Mesenteric fat pad (tissue), 1 donor: ENCODE measurements around the gene MSLN. TPM values are rescaled to one million over a fixed set of nuclear protein-coding genes. Genes with fewer than 3 reads are reported as not detected.
"Not testable (repeated sequence)": the region's sequence is repeated elsewhere in the genome, so short reads cannot be mapped to it uniquely, and the experiment has no call there.

Experiments used
- DNase-seq: peaks from one replicate; pipeline ENCODE4 v3.0.0-alpha.2; 2020; ENCODE audit warnings: low spot score
- total RNA-seq: library from RNA; stranded (reverse); fragmentation: NEBNext Ultra II Directional; extraction: Animal tissue kit (Norgen Biotek cat#: 25700); gene quantifications from one replicate; pipeline ENCODE4 v1.2.1, GENCODE V29; 2021
- donor health status: DM: yes; HTN: yes; CAD: no.

The MSLN gene
- total RNA-seq, 1 donor from 2014 or later, result not detected

DNA sequence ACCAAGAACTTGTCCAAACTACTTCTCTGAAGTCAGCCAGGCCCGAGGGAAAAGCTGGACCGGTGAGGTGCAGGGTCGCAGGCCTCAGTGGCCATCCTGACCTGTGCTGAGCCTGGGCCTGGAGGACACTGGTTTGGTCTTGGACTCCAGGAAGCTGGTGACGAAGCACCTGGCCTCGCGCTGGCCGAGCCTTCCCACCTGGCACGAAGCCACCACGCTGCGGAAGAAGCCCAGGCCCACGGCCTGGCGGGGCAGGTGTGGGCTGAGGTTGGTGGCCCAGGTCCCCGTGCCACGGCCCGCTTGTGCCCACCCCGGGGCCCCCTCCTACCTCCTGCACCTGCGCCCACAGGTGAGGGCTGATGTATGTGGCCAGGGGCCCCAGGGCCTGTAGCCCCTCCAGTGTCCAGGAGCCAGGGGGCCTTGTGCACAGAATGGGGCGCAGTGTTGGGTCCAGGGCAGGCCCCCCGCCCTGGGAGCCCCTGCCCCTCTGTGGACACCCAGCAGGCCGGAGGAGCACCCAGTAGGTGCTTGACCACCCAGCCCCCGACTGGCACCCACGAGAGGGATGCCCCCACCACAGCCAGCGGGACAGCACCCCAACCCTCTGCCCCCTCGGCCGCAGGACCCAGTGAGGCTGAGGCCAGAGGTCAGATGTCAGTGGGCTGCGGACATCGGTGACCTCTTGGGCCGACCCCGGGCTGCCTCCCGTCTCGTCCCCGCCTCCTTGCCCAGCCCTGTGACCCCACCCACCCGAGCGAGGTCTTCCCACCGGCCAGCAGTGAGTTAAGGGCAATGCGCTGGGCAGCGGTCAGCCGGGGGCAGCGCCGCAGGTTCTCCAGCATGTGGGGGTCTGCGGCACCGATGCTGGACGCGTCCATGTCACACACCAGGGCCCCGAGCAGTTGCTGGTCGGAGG lies 13.8 kb downstream of the MSLN start:
- DNase-seq, result no peak

DNA sequence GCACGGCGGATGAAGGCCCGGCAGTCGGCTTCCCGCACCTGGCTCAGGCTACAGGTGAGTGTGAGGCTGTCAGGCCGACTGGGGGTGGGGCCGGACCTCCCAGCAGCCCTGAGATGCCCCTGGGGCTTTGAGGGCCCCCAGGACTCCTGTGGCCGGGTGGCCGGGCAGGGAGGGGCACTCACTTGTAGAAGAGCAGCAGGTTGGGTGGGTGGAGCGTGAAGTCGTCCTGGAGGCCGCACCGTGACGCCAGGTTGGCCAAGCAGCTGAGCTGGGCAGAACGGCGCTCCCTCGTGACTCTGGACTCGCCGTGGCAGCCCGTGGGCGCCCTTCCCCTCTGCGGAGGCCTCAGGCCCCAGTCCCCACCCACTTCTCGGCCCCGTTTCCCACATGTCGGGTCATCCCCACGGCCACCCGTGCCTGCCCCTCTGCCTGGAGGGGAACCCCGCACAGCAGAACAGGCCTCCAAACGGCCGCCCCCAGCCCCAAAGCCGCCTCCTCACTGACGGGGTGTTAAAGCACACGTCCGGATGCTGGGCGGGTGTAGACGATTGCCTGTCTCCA lies 14.8 kb downstream of the MSLN start:
- DNase-seq, result no peak

DNA sequence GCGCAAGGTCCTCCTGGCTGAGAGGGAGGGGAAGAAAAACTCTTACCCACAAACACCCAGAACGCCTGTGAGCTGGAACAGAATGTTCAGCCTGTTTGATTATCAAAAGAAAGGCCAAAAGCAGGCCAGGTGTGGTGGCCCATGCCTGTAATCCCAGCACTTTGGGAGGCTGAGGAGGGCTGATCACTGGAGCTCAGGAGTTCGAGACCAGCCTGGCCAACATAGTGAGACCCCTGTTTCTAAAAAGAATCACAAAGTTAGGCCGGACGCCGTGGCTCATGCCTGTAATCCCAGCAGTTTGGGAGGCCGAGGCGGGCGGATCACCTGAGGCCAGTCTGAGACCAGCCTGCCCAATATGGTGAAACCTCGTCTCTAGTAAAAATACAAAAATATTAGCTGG lies 15.8 kb downstream of the MSLN start:
- not testable (repeated sequence) for DNase-seq

DNA sequence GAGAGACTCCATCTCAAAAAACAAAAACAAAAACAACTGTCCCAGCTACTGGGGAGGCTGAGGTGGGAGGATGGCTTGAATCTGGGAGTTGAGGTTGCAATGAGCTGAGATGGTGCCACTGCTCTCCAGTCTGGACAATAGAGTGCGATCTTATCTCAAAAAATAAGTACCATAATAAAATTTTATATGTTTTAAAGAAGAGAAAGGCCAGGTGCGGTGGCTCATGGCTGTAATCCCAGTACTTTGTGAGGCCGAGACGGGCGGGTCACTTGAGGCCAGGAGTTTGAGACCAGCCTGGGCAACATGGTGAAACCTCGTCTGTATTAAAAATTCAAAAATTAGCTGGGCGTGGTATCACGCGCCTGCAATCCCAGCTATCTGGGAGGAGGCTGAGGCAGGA lies 16.3 kb downstream of the MSLN start:
- DNase-seq, result no peak

DNA sequence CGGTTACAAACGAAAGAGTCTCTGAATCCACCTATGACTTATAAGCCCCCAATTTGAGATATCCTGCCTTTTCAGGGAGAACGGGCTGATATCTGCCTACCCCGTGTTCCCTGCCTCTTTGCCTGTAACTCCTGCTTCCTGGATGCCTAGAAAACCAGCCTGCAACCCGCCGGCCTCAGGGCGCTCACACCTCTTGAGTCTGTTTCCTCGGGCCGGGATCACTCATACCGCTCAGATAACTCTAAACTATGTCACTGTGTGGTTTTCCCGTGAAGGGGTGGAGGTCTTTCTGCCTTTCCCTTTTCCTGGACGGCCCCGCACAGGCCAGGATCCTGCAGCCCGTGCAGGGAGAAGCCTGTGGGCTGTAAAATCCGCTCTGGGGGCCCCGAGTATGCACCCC lies 17.3 kb downstream of the MSLN start:
- DNase-seq, result no peak

DNA sequence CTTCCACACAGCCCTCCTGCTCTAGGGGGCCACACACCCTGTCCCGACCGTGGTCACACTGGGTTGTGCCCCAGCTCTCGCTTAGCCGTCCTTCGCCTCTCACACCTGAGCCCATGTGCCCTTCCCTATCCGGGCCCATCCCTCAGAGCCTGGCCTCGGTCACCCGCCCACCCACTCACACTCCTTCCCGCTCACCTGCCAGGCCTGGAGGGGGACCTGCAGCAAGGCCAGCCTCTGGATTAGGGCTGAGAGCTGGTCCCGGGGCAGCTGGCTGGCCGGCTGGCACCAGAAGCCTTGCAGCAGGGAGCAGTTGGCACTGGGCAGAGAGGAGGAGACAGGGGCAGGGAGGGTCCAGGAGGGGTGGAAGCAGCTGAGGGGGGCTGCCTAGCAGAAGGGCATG lies 17.9 kb downstream of the MSLN start:
- DNase-seq, result no peak

DNA sequence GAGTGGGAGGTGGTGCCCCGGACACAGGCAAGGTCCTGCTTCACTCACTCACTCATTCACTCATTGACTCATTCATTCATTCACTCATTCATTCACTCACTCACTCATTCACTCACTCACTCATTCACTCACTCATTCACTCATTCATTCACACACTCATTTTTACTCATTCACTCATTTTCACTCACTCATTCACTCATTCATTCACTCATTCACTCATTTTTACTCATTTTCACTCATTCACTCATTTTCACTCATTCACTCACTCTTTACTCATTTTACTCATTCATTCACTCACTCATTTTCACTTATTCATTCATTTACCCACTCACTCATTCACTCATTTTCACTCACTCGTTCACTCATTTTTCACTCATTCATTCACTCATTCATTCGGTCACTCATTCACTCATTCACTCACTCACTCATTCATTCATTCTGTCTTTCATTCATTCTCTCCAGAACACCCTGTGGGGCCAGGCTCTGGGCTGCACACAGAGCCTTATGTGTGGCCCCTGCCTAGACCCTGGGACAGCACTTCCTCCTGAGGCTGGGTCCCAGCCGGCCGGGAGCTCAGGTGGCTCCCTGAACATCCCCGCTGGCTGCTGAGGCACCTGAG lies 18.5 kb downstream of the MSLN start:
- DNase-seq, result no peak

DNA sequence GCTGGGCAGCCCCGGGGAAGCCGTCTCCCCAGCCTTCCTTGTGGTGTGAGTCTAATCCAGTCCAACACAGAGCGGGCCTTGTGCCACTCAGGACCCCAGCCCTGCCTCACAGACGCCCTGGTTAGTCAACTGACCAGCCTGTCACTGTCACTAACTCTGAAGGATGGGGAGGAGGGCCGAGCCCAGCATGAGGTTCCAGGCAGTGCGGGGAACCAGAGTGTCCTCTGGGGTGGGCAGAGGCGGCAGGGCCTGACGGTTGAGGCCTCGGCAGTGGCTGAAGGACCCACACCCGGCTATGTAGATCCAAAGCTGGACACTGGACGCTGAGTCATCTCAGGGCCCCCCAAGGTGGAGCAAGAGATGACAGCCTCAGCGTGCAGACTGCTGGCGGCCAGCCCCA lies 19.0 kb downstream of the MSLN start:
- no peak for DNase-seq

DNA sequence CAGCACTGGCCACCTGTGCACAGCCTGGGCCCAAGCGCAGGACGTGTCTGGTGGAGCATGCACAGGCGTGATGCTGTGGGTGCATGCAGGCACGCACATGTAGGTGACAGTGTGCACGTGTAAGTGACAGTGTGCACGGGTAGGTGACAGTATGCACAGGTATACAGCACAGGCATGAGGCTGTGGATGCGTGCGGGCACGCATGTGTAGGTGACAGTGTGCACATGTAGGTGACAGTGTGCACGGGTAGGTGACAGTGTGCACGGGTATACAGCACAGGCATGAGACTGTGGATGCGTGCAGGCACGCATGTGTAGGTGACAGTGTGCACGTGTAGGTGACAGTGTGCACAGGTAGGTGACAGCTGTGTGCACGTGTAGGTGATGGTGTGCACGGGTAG lies 19.8 kb downstream of the MSLN start:
- DNase-seq, result no peak

DNA sequence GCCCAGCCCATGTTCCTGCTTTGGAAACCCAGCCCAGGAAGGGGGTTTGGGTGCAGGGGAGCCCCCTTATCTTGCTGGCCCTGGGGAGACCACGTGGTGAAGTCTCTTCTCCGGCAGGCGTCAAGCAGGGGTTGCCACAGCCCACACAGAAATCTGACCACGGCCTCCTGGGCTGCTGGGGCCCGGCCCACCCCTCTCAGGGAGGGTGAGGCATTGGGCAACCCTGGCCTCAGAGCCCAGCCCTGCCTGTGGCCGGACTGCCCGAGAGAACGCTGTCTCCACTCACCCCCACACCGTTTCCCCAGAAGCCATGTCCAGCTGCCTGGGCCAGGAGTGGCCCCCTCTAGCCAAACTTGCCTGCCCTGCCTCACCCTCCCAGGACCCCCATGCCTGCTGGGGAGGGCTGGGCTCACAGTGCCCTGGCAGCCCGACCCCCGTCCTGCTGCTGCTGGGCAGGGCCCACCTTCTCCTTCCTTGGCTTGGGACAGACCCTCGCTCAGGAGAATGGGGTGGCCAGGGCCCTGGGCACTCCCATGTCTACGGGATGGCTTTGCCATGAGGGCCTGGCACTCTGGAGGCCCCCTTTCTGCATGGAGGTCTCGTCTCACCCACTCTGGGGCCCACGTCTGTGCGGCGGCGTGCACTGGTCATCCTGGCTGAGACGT lies 20.9 kb downstream of the MSLN start:
- no peak for DNase-seq

DNA sequence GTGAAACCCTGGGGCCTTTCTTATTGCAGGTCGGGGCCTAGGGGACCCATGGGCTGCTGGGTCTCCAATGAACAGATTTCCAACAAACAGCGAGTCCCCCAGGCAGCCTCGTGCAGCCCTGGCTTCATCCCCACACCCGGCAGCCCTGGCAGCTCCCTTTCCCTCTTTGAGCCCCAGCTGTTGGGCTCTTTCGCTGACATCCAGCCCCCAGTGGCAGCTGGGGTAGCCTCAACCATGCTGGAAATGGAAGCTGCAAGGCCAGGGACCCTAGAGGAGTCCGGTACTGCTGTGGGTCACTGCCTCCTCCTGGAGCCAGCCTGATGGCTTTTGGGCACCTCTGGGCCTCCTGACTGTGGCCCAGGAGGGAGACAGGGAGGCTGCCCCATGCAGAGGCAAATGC lies 21.7 kb downstream of the MSLN start:
- no peak for DNase-seq

DNA sequence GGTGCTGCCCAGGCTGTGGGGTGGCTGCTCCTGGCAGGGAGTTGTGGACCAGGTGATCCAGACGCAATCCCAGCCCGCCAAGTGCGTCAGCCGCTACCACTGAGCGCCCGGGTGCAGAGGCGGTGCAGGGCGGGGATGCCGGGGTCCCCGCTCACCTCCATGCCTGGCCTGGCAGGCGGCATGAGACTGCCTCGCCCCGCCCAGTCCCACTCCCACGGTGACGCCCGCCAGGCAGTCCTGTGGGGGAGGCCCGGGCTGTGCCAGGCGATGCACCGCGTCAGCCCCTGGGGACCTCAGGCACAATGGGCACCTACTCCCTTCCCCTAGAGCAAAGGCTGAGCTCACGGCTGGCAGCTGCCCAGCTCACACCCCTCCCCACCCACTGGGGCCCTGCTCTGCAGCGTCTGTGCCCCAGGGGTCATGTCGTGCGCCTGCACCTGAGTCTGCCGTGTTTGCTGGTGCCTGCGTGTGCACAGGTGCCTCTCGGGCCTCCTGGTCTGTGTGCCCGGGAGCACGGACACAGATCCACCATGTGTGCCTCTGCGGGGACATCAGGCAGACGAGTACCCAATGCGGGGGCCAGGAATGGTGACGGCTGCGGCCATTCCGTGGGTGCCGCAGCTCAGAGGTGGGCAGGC lies 22.4 kb downstream of the MSLN start:
- DNase-seq, result no peak

DNA sequence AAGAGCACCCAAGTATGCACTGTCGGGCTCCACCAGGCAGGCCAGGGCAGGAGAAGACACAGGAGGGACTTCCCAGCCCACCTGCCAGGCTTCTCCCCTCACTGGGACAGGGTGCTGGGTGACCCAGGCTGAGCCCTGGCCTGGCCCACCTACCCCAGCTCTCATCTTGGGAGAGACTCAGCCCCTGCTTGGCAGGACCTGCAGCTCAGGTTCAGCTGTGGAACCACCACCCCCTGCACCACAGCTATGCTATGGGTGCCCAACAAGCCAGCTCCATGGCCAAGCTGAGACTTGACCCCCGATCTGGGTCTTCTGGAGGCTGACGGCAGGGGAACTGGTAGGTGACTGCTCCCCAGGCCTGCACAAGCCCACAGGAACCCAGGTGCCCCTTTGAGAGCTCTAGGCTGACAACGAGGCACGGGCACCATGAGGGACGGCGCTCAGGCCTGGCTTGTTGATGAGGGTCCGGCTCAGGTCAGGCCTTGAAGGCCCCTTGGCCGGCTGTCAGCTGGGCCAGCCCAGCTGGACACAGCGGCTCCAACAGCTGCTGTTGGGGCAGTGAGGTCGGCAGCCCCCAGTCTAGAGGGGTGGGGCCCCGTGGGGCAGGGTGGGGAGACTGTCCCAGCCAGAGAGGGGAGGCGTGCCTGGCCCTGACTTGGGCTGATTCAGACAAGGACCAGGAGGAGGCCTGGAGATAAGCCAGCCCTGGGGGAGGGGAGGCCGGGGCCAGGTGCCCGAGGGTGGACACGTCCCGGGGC lies 23.0 kb downstream of the MSLN start:
- no peak for DNase-seq

DNA sequence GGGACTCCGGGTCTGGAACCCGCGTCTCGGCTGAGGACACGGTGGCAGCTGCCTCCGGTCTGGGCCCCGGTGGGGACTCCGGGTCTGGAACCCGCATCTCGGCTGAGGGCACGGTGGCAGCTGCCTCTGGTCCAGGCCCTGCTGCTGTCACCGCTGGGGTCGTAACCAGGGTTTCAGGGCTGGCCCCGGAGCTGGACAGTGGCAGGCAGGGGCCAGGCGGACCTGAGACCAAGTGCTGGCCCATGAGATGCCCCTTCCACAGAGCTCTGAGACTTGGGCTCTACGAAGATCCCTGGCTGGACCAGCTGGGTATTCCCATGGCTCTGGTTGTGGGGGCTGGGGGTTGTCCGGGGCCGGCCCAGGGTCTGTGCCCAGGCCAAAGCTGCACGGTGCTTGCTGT lies 23.9 kb downstream of the MSLN start:
- DNase-seq, result no peak

DNA sequence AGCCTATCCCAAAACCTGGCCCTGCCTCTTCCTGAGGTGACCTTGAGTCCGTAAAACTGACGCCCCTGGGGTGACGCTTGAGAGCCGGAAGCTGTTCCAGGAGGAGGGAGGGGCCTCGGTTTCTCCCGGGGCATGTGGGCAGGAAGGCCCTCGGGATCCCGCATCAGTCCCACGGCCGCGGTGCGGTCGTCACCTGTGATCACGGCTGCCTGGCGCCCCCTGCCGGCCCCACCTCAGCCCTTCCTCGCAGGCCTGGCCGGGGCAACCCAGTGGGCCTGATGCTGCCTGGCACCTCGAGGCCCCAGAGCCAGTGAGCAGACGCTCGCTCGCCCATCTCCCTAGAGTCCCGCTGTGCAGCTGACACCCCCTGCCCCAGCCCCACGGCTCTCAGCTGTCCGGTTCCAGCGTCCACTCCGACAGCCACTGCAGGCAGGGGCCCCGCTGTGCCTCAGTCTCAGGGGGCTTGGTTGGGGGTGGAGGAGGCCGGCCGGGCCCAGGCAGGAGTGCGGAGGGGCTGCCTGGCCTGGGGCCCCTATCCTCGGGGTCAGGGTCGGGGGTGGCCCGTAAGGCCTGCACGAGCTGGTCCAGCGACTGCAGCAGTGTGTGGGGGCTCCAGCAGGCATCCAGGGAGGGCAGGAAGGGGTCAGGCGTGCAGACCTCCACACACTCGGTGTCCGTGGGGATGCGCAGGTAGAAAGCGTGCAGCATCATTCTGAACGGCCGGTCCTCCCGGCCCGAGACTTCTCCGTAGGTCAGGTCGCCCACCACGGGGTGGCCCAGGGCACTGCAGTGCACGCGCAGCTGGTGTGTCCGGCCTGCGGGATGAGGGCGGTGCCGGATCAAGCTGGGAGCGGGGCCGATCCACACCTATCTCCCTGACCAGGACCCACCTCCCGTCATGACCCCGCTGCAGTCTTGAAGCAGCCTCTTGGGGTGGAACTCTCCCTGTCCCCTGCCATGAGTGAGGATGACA lies 25.3 kb downstream of the MSLN start:
- no peak for DNase-seq

DNA sequence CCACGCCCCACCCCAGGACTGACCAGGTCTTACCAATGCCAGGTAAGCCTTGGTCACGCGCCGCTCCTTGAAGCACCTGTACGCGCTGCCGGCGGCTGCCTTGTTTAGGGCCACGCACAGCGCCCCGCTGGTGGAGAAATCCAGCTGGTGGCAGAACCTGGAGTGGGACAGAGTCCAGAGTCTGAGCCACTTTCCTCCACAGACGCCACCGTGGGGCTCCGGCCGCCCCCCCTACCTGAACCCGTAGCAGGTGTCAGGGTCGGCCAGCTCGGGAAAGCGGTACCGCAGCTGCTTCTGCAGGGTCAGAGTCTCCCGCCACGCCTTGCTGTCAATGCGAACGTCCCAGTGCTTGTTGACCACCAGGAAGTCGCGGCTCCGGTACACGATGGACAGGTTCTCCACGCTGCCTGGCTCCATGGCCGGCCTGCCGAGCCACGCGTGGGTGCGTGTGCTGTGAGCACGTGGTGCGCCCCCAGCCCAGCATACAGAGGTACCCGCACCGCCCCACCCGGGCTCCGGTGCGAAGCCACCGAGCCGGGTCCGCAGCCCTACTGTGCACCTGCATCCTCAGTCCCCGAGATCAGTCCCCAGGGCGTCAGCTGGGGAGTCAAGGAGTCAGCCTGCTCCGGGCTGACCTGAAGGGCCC lies 26.9 kb downstream of the MSLN start:
- no peak for DNase-seq

DNA sequence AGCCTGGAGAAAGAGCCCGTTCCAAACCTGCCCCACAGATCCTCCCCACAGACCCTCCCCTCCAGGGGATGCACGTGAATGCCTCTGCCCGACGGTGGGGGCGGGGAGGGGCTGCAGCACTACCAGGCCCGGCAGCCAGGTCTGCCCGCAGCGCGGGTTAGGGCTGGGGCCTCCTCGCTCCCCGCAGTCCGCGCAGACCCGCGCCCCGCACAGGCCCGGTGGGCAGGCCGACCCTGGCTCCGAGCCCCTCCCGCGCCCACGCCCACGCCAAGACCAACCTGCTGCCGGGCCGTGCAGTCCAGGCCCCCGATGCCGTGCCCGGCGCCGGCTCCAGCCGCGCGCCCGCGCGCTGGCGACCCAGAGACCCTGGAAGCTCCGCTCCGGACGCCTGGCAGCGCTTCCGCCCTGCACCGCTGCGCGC lies 27.5 kb downstream of the MSLN start, which contains the start of gene RPUSD1:
Gene RPUSD1, minus strand, starts transcription at position 404 of the 421 bp plus-strand sequence. CDS start 644 bp downstream, outside the sequence.
- no peak for DNase-seq

DNA sequence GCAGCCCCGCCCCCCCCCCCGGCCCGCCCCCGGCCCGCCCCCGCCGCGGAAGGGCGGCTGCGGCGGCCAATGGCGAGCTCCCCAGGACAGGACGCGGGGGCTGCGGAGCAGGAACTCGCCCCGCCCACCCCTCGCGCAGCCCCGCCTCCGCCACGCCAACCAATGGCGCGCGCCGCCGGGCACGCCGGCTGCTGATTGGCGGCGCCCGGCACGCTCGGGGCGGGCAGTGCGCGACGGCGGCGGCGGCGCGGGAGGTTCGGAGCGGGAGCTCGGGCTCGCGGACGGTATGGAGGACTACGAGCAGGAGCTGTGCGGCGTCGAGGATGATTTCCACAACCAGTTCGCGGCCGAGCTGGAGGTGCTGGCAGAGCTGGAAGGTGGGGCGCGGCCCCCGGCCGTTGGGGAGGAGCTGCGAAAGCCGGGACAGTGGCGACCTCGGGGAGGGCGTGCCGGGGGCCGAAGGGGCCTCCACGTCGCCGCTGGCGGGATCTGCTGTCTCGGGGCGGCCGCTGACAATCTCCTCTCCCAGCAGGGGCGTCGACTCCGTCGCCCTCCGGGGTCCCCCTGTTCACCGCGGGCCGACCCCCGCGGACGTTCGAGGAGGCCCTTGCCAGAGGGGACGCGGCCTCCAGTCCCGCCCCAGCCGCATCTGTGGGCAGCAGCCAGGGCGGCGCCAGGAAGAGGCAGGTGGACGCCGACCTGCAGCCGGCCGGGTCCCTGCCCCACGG lies 28.0 kb downstream of the MSLN start, which contains the start of gene CHTF18:
Gene CHTF18, plus strand, starts transcription at position 222 of the 728 bp plus-strand sequence. Its CDS starts 65 bp downstream, at position 287.
- peak; percentile 98 for DNase-seq
